IMR-90 (cell line): Measurements from ENCODE around the gene GATA1. TPM values are rescaled to one million over a fixed set of nuclear protein-coding genes. Genes with fewer than 3 reads are reported as not detected.

ENCODE experiments used
- ATAC-seq: fragments of 200-7000 bp; cut with Tn5 transposase; 2 replicates; pipeline ENCODE4 v1.9.1; 2020; ENCODE audit warnings: low read depth, mild to moderate bottlenecking, moderate library complexity
- BruUV-seq: library from RNA; stranded (reverse); fragments of 400-500 nt; replicated peaks from 2 replicates; lab custom pipeline; 2021; lab: Mats Ljungman, UMichigan
- CTCF ChIA-PET: fragments of 300-600 bp; formaldehyde crosslinking; extraction: SDS; loops from one replicate; lab custom pipeline; 2021; ENCODE audit warnings: antibody characterized with exemption; lab: Yijun Ruan, JAX
- POLR2A ChIA-PET: fragments of 300-600 bp; sonication (Branson Sonifier 250); formaldehyde crosslinking; loops from one replicate; lab custom pipeline; 2022; ENCODE audit warnings: antibody characterized with exemption; ENCODE audit not compliant: unreplicated experiment; lab: Charles Lee
- DNase-seq: peaks from one replicate; pipeline ENCODE4 v3.0.0; 2013
- H2AFZ ChIP-seq: replicated peaks from 2 replicates; pipeline ENCODE3; 2013; ENCODE audit warnings: low read length, mild to moderate bottlenecking; ENCODE audit not compliant: poor library complexity
- H2AK5ac ChIP-seq: 2 replicates; pipeline ENCODE4 v1.6.1; 2013; ENCODE audit warnings: low read depth, low read length, inconsistent platforms
- H2AK9ac ChIP-seq: replicated peaks from 2 replicates; pipeline ENCODE3; 2013; ENCODE audit warnings: mild to moderate bottlenecking, low read depth, low read length, moderate library complexity; ENCODE audit not compliant: poor library complexity
- H2BK120ac ChIP-seq: 2 replicates; pipeline ENCODE4 v1.6.1; 2013; ENCODE audit warnings: low read depth, low read length, inconsistent platforms
- H2BK15ac ChIP-seq: 3 replicates; pipeline ENCODE4 v1.6.1; 2013; ENCODE audit warnings: low read depth, low read length, inconsistent platforms
- H2BK20ac ChIP-seq: 2 replicates; pipeline ENCODE4 v1.6.1; 2013; ENCODE audit warnings: low read depth, mild to moderate bottlenecking, inconsistent platforms, low read length, moderate library complexity
- H2BK5ac ChIP-seq: 2 replicates; pipeline ENCODE4 v1.6.1; 2013; ENCODE audit warnings: mild to moderate bottlenecking, low read depth, low read length, inconsistent platforms; ENCODE audit not compliant: poor library complexity, severe bottlenecking
- H3K14ac ChIP-seq: replicated peaks from 2 replicates; pipeline ENCODE4 v1.6.1; 2013; ENCODE audit warnings: low read depth, low read length, inconsistent platforms
- H3K18ac ChIP-seq: 2 replicates; pipeline ENCODE4 v1.6.1; 2013; ENCODE audit warnings: low read depth, low read length, control low read depth
- H3K23ac ChIP-seq: 2 replicates; pipeline ENCODE4 v1.6.1; 2013; ENCODE audit warnings: low read depth, low read length, inconsistent platforms
- H3K27ac ChIP-seq: 2 replicates; pipeline ENCODE4 v1.5.1; 2013; ENCODE audit warnings: mild to moderate bottlenecking, control low read depth, low read length; ENCODE audit not compliant: insufficient read depth
- H3K27me3 ChIP-seq: 2 replicates; pipeline ENCODE4 v1.6.1; 2013; ENCODE audit warnings: low read length; ENCODE audit not compliant: control insufficient read depth, insufficient read depth
- H3K36me3 ChIP-seq: 2 replicates; pipeline ENCODE4 v1.6.1; 2013; ENCODE audit warnings: low read length, mixed read lengths; ENCODE audit not compliant: control insufficient read depth, insufficient read depth
- H3K4ac ChIP-seq: 2 replicates; pipeline ENCODE4 v1.6.1; 2013; ENCODE audit warnings: low read depth, low read length, inconsistent platforms
- H3K4me1 ChIP-seq: 2 replicates; pipeline ENCODE4 v1.6.1; 2013; ENCODE audit warnings: low read length, mixed read lengths; ENCODE audit not compliant: control insufficient read depth, insufficient read depth
- H3K4me2 ChIP-seq: 2 replicates; pipeline ENCODE4 v1.6.1; 2013; ENCODE audit warnings: low read depth, mild to moderate bottlenecking, control low read depth, low read length, moderate library complexity
- H3K4me3 ChIP-seq: 2 replicates; pipeline ENCODE4 v1.5.1; 2013; ENCODE audit warnings: low read depth, mild to moderate bottlenecking, control low read depth, low read length, moderate library complexity; ENCODE audit not compliant: insufficient read depth
- H3K56ac ChIP-seq: 2 replicates; pipeline ENCODE4 v1.6.1; 2013; ENCODE audit warnings: low read length, inconsistent platforms; ENCODE audit not compliant: insufficient read depth; ENCODE audit errors: extremely low read depth
- H3K79me1 ChIP-seq, 2 experiments: 2 replicates each; pipeline ENCODE4 v1.6.1; 2013; ENCODE audit warnings: low read length in 2 of 2, inconsistent platforms in 1 of 2, low read depth in 1 of 2
- H3K9ac ChIP-seq: 2 replicates; pipeline ENCODE4 v1.6.1; 2013; ENCODE audit warnings: low read depth, low read length, control low read depth
- H3K9me1 ChIP-seq: 2 replicates; pipeline ENCODE4 v1.6.1; 2013; ENCODE audit warnings: low read length, inconsistent platforms; ENCODE audit not compliant: insufficient read depth
- H3K9me3 ChIP-seq: 2 replicates; pipeline ENCODE4 v1.6.1; 2013; ENCODE audit warnings: low read length; ENCODE audit not compliant: control insufficient read depth, insufficient read depth
- H4K20me1 ChIP-seq: 2 replicates; pipeline ENCODE4 v1.6.1; 2013; ENCODE audit warnings: low read length, inconsistent platforms; ENCODE audit not compliant: insufficient read depth
- H4K5ac ChIP-seq: 2 replicates; pipeline ENCODE4 v1.6.1; 2013; ENCODE audit warnings: mild to moderate bottlenecking, low read depth, low read length, control low read depth
- H4K8ac ChIP-seq, 2 experiments: 2 replicates each; pipeline ENCODE4 v1.6.1; 2013; ENCODE audit warnings: low read depth in 2 of 2, low read length in 2 of 2, control low read depth in 1 of 2, inconsistent platforms in 1 of 2
- H4K91ac ChIP-seq: 2 replicates; pipeline ENCODE4 v1.6.1; 2013; ENCODE audit warnings: low read depth, low read length, inconsistent platforms; ENCODE audit not compliant: insufficient read depth
- BHLHE40 ChIP-seq: fragments of 150-350 bp; IDR thresholded peaks from 2 replicates; pipeline ENCODE4 v1.6.1; 2016; ENCODE audit warnings: mild to moderate bottlenecking, low read depth, low read length
- CEBPB ChIP-seq: IDR thresholded peaks from 2 replicates; pipeline ENCODE4 v1.6.1; 2012; ENCODE audit warnings: low read depth, low read length, improper control_type of control experiment
- CHD1 ChIP-seq: IDR thresholded peaks from 2 replicates; pipeline ENCODE4 v1.6.1; 2012; ENCODE audit warnings: low read depth, low read length, improper control_type of control experiment
- MXI1 ChIP-seq: IDR thresholded peaks from 2 replicates; pipeline ENCODE4 v1.6.1; 2012; ENCODE audit warnings: low read depth, mild to moderate bottlenecking, low read length, moderate library complexity, borderline replicate concordance
- RFX5 ChIP-seq: IDR thresholded peaks from 2 replicates; pipeline ENCODE4 v1.8.0; 2012; ENCODE audit warnings: low read depth, mild to moderate bottlenecking, low read length, moderate library complexity
- SMC3 ChIP-seq: fragments of 150-350 bp; IDR thresholded peaks from 2 replicates; pipeline ENCODE4 v1.6.1; 2016; ENCODE audit warnings: low read depth, mild to moderate bottlenecking, antibody characterized with exemption, low read length, moderate library complexity
- WGBS, 2 experiments: methylation state at CpG; one replicate each; pipeline versions ENCODE4 v1.1.5 to v1.1.7; 2013; ENCODE audit warnings: missing lambda C conversion rate in 2 of 2; ENCODE audit not compliant: insufficient read length in 1 of 2; ENCODE audit errors: extremely low coverage in 2 of 2; 5-methylcytosine and 5-hydroxymethylcytosine counted together
- dilution Hi-C: fragments of 300-500 bp; cut with HindIII; formaldehyde crosslinking; loops from one replicate; pipeline ENCODE4 v1.14.3; 2018; ENCODE audit warnings: low sequenced_read_pairs; ENCODE audit not compliant: unreplicated experiment
- in situ Hi-C: fragments of 300-500 bp; cut with MboI; formaldehyde crosslinking; loops from 3 replicates; pipeline ENCODE4 v1.14.3; 2019; ENCODE audit warnings: low sequenced_read_pairs, inconsistent platforms, mixed read lengths
- intact Hi-C: fragments of 100-400 bp; cut with micrococcal nuclease; formaldehyde crosslinking; loops from 2 replicates; pipeline ENCODE4 v1.10.0; 2022
- polyA plus RNA-seq, 3 experiments: library from polyadenylated mRNA; depleted of rRNA; stranded (reverse); fragments of >200 nt; gene quantifications; 2 replicates each; pipeline ENCODE4 v1.2.3, GENCODE V29; 2012; ENCODE audit warnings: low replicate concordance in 1 of 3
- total RNA-seq: library from RNA; depleted of rRNA; stranded (reverse); fragments of >200 nt; gene quantifications from 2 replicates; pipeline ENCODE4 v1.2.3, GENCODE V29; 2012
- TF ChIP-seq, protein P1 (sequence below): fragments of 150-350 bp; IDR thresholded peaks from 2 replicates; pipeline ENCODE4 v1.6.1; 2017; ENCODE audit warnings: mild to moderate bottlenecking, antibody characterized with exemption, low read length, low read depth

Gene GATA1
- total and polyA plus RNA-seq, 2 of the 4 experiments (the other 2 are of a cell fraction) = not detected

DNA sequence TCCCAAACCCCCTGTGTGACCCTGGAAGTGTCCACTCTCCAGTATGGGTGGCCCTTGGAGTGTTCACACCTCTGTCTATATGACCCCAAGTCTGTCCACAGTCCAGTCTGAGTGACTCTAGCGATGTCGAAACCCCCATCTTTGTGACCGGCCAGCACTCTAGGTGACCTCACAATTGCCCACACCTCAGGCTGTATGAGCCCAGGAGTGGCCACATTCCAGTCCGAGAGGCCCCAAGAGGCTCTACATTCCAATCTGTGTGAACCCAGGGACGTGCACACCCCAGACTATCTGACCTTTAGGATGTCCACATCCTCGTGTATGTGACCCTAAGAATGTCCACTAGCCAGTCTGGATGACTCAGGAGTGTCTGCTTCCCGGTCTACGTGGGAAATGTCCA, 32.2 kb upstream of the GATA1 start:
- DNase-seq = no peak
- in situ Hi-C loops (no loop called here), intact Hi-C loops (no loop called here), dilution Hi-C loops (no loop called here)
- ChIA-PET CTCF (no interaction called here), POLR2A (no interaction called here)
- H3K27ac ChIP-seq = no peak overlapping the region
- H3K14ac ChIP-seq = no peak overlapping the region
- no peak overlapping the region for H2BK120ac ChIP-seq
- no peaks in the 10 kb centered on the region for H3K79me1 ChIP-seq
- H3K23ac ChIP-seq = no peak overlapping the region
- H3K4ac ChIP-seq = no peak overlapping the region
- no peak overlapping the region for H2BK20ac ChIP-seq
- 53% methylated on average over 4 of the region's 8 CpGs; no CpG with 5 or more reads in 1 of the 2 experiments for WGBS, 2 experiments
- no peaks in the 10 kb centered on the region for H3K9me1 ChIP-seq
- no peak for ATAC-seq
- H3K9me3 ChIP-seq = no peaks in the 10 kb centered on the region
- no peaks in the 10 kb centered on the region for H3K4me1 ChIP-seq
- no peak overlapping the region for H4K91ac ChIP-seq
- no peak overlapping the region for H2BK15ac ChIP-seq
- no peak overlapping the region for H2AK5ac ChIP-seq
- TF ChIP-seq, protein P1, sequence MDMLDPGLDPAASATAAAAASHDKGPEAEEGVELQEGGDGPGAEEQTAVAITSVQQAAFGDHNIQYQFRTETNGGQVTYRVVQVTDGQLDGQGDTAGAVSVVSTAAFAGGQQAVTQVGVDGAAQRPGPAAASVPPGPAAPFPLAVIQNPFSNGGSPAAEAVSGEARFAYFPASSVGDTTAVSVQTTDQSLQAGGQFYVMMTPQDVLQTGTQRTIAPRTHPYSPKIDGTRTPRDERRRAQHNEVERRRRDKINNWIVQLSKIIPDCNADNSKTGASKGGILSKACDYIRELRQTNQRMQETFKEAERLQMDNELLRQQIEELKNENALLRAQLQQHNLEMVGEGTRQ = no peak
- TF ChIP-seq CHD1 (no peak), RFX5 (no peak), CEBPB (no peak), SMC3 (no peak), BHLHE40 (no peak), MXI1 (no peak)
- H3K9ac ChIP-seq = no peak overlapping the region
- no TSS peak for BruUV-seq
- H2AFZ ChIP-seq = no peak overlapping the region
- no peak overlapping the region for H2AK9ac ChIP-seq
- H3K4me2 ChIP-seq = no peak overlapping the region
- no peaks in the 10 kb centered on the region for H3K36me3 ChIP-seq
- no peak overlapping the region for H4K8ac ChIP-seq
- H4K5ac ChIP-seq = no peak overlapping the region
- no peaks in the 10 kb centered on the region for H4K20me1 ChIP-seq
- no peak overlapping the region for H3K18ac ChIP-seq
- H3K4me3 ChIP-seq = no peak overlapping the region
- H3K27me3 ChIP-seq = peaks cover 12% of the 10 kb centered on the region; the same call in 1 of the 2 replicates
- no peak overlapping the region for H3K56ac ChIP-seq
- no peak overlapping the region for H2BK5ac ChIP-seq
